GM12878 (cell line): ENCODE results near the gene PAN3. TPM values are rescaled to one million over a fixed set of nuclear protein-coding genes. Genes with fewer than 3 reads are reported as not detected.

ENCODE experiments used
- ATAC-seq: fragments of 200-7000 bp; cut with Tn5 transposase; 3 replicates; pipeline ENCODE4 v1.9.1; 2020; ENCODE audit warnings: mild to moderate bottlenecking, moderate library complexity
- BruUV-seq: library from RNA; stranded (reverse); fragments of 400-500 nt; replicated peaks from 2 replicates; lab custom pipeline; 2021; lab: Mats Ljungman, UMichigan
- CTCF ChIA-PET: fragments of 300-600 bp; sonication (Branson Sonifier 250); formaldehyde crosslinking; extraction: SDS; loops from one replicate; lab custom pipeline; 2021; ENCODE audit warnings: inconsistent platforms; lab: Yijun Ruan, JAX
- POLR2A ChIA-PET: fragments of 350-600 bp; formaldehyde crosslinking; extraction: SDS; loops from one replicate; lab custom pipeline; 2021; ENCODE audit warnings: inconsistent platforms; lab: Charles Lee
- RAD21 ChIA-PET: fragments of 300-600 bp; sonication (Branson Sonifier 250); formaldehyde crosslinking; loops from one replicate; lab custom pipeline; 2023; ENCODE audit warnings: antibody characterized with exemption; ENCODE audit not compliant: unreplicated experiment; lab: Charles Lee
- SMC1A ChIA-PET: fragments of 300-600 bp; sonication (Branson Sonifier 250); formaldehyde crosslinking; loops from one replicate; lab custom pipeline; 2023; ENCODE audit not compliant: unreplicated experiment, uncharacterized antibody; lab: Charles Lee
- DNase-seq: peaks from one replicate; pipeline ENCODE4 v3.0.0-alpha.2; 2011; ENCODE audit warnings: low read depth, low spot score
- FAIRE-seq: peaks from 3 replicates; lab custom pipeline; 2011; peaks lifted over from hg19 to GRCh38; lab: Jason Lieb, UNC
- H2AFZ ChIP-seq: 2 replicates; pipeline ENCODE4 v1.6.0; 2011; ENCODE audit warnings: low read depth, low read length, control low read depth; ENCODE audit not compliant: control insufficient read depth
- H3K27ac ChIP-seq: 2 replicates; pipeline ENCODE4 v1.5.1; 2011; ENCODE audit warnings: control low read depth; ENCODE audit not compliant: control insufficient read depth, insufficient read depth
- H3K27me3 ChIP-seq, 2 experiments: replicated peaks in 1 of 2; 2 replicates each; pipeline versions ENCODE4 v1.6.0 to v1.6.1; 2011; ENCODE audit warnings: low read length in 1 of 2; ENCODE audit not compliant: control insufficient read depth in 2 of 2, insufficient read depth in 2 of 2
- H3K36me3 ChIP-seq, 2 experiments: 2 replicates each; pipeline ENCODE4 v1.5.1; 2011; ENCODE audit warnings: low read length in 1 of 2; ENCODE audit not compliant: control insufficient read depth in 2 of 2, insufficient read depth in 2 of 2
- H3K4me1 ChIP-seq: 2 replicates; pipeline ENCODE4 v1.6.1; 2011; ENCODE audit warnings: mild to moderate bottlenecking, low read length, moderate library complexity, mixed read lengths; ENCODE audit not compliant: control insufficient read depth, insufficient read depth
- H3K4me2 ChIP-seq: 2 replicates; pipeline ENCODE4 v1.6.0; 2011; ENCODE audit warnings: control low read depth; ENCODE audit not compliant: control insufficient read depth, insufficient read depth
- H3K4me3 ChIP-seq: fragments of 200-600 bp; sonication (generic); 2 replicates; pipeline ENCODE4 v1.5.1; 2016
- H3K79me2 ChIP-seq: 2 replicates; pipeline ENCODE4 v1.6.0; 2011; ENCODE audit warnings: low read length; ENCODE audit not compliant: control insufficient read depth, insufficient read depth
- H3K9ac ChIP-seq: 2 replicates; pipeline ENCODE4 v1.8.0; 2011; ENCODE audit warnings: low read length, control low read depth, mixed read lengths; ENCODE audit not compliant: control insufficient read depth, insufficient read depth
- H3K9me3 ChIP-seq: replicated peaks from 3 replicates; pipeline ENCODE4 v1.5.1; 2011; ENCODE audit warnings: mild to moderate bottlenecking, low read length; ENCODE audit not compliant: control insufficient read depth, insufficient read depth
- H4K20me1 ChIP-seq: 2 replicates; pipeline ENCODE4 v1.6.0; 2011; ENCODE audit not compliant: control insufficient read depth, insufficient read depth
- DPF2 ChIP-seq: fragments of 450-650 bp; IDR thresholded peaks from 2 replicates; pipeline ENCODE4 v1.6.1; 2017; ENCODE audit warnings: mild to moderate bottlenecking
- HCFC1 ChIP-seq: fragments of 150-350 bp; IDR thresholded peaks from 2 replicates; pipeline ENCODE4 v1.6.1; 2014; ENCODE audit warnings: low read length
- JUND ChIP-seq: IDR thresholded peaks from 2 replicates; pipeline ENCODE4 v1.6.1; 2012; ENCODE audit warnings: low read depth, mild to moderate bottlenecking, low read length, improper control_type of control experiment, moderate library complexity
- POLR2A ChIP-seq: IDR thresholded peaks from 2 replicates; pipeline ENCODE4 v1.6.1; 2011; ENCODE audit warnings: low read depth, mild to moderate bottlenecking, low read length
- RELA ChIP-seq: fragments of 450-650 bp; IDR thresholded peaks from 2 replicates; pipeline ENCODE4 v1.8.0; 2014; ENCODE audit warnings: borderline replicate concordance; ENCODE audit not compliant: partially characterized antibody
- SREBF1 ChIP-seq: IDR thresholded peaks from 2 replicates; pipeline ENCODE4 v1.6.1; 2012; ENCODE audit warnings: mild to moderate bottlenecking, low read length
- SREBF2 ChIP-seq: IDR thresholded peaks from 2 replicates; pipeline ENCODE4 v1.6.1; 2012; ENCODE audit warnings: mild to moderate bottlenecking, low read length
- SUPT20H ChIP-seq: IDR thresholded peaks from 2 replicates; pipeline ENCODE4 v1.6.1; 2011; ENCODE audit warnings: low read depth, mild to moderate bottlenecking, low read length, moderate library complexity, borderline replicate concordance; ENCODE audit not compliant: control insufficient read depth
- ZNF384 ChIP-seq: IDR thresholded peaks from 2 replicates; pipeline ENCODE4 v1.6.1; 2012; ENCODE audit warnings: low read depth, mild to moderate bottlenecking, low read length, improper control_type of control experiment, borderline replicate concordance
- in situ Hi-C: fragments of 300-500 bp; cut with MboI; formaldehyde crosslinking; loops from 9 replicates; pipeline ENCODE4 v1.14.3; 2018; ENCODE audit warnings: mixed read lengths
- intact Hi-C: fragments of 100-400 bp; cut with micrococcal nuclease; formaldehyde crosslinking; loops from one replicate; pipeline ENCODE4 v1.14.2; 2022; ENCODE audit not compliant: unreplicated experiment
- polyA plus RNA-seq, 11 experiments: library from polyadenylated mRNA; depleted of rRNA in 4 of 11; unstranded in 6 of 11; stranded (reverse) in 5 of 11; fragments of >200 nt; fragmentation: Nextera tagmentation in 4 of 11; fragmentation: Illumina TruSeq in 1 of 11; extraction: Ambion mirVana in 4 of 11; extraction: Trizol in 1 of 11; gene quantifications; 1 replicate in 1 of 11; 2 replicates in 10 of 11; pipeline versions ENCODE4 v1.2.1 to v1.2.3, GENCODE V29; 2011 to 2016; ENCODE audit warnings: inconsistent platforms in 2 of 11, missing spikeins in 2 of 11, low read depth in 1 of 11
- total RNA-seq, 4 experiments: library from RNA; depleted of rRNA in 3 of 4; stranded (reverse); fragments of >200 nt in 3 of 4; fragmentation: Illumina TruSeq in 1 of 4; extraction: Trizol in 1 of 4; gene quantifications; 2 replicates each; pipeline versions ENCODE4 v1.2.1 to v1.2.3, GENCODE V29; 2013 to 2021
- TF ChIP-seq, protein P1 (sequence below): fragments of 450-650 bp; formaldehyde crosslinking; IDR thresholded peaks from 2 replicates; pipeline ENCODE4 v1.5.0; 2022; ENCODE audit warnings: mild to moderate bottlenecking, missing genetic modification characterization
- TF ChIP-seq, protein P2 (sequence below): IDR thresholded peaks from 2 replicates; pipeline ENCODE4 v1.6.1; 2012; ENCODE audit warnings: low read depth, low read length, improper control_type of control experiment
- TF ChIP-seq, protein P3 (sequence below): fragments of 150-350 bp; IDR thresholded peaks from 2 replicates; pipeline ENCODE4 v1.6.1; 2014; ENCODE audit warnings: mild to moderate bottlenecking, low read depth, low read length

The PAN3 gene
- total and polyA plus RNA-seq, 10 of the 15 experiments (the other 5 are each of a cell fraction or from before 2014, with no cell fraction given): 13.0 to 33.3 (median 19.9) TPM

DNA sequence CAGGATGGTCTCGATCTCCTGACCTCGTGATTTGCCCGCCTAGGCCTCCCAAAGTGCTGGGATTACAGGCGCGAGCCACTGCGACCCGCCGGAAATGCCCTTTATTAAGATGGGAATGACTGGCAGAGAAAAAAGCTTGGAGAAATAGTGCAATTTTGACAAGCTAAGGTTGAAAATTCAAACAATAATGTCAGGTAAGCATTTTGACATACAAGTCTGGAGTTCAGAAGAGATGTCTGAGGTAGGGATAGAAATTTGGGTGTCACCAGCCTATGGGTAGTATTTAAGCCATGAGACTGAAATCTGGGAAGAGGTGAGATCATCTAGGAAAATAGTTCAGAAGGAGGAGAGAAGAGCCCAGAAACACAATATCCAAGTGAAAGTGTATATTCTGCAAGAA lies 17.1 kb upstream of the PAN3 start (continued):
- TF ChIP-seq, protein P1, sequence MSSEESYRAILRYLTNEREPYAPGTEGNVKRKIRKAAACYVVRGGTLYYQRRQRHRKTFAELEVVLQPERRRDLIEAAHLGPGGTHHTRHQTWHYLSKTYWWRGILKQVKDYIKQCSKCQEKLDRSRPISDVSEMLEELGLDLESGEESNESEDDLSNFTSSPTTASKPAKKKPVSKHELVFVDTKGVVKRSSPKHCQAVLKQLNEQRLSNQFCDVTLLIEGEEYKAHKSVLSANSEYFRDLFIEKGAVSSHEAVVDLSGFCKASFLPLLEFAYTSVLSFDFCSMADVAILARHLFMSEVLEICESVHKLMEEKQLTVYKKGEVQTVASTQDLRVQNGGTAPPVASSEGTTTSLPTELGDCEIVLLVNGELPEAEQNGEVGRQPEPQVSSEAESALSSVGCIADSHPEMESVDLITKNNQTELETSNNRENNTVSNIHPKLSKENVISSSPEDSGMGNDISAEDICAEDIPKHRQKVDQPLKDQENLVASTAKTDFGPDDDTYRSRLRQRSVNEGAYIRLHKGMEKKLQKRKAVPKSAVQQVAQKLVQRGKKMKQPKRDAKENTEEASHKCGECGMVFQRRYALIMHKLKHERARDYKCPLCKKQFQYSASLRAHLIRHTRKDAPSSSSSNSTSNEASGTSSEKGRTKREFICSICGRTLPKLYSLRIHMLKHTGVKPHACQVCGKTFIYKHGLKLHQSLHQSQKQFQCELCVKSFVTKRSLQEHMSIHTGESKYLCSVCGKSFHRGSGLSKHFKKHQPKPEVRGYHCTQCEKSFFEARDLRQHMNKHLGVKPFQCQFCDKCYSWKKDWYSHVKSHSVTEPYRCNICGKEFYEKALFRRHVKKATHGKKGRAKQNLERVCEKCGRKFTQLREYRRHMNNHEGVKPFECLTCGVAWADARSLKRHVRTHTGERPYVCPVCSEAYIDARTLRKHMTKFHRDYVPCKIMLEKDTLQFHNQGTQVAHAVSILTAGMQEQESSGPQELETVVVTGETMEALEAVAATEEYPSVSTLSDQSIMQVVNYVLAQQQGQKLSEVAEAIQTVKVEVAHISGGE (CRISPR knock-in tag): no peak
- TF ChIP-seq HCFC1 (no peak), SREBF2 (no peak), JUND (no peak), SUPT20H (no peak)
- TF ChIP-seq, protein P2, sequence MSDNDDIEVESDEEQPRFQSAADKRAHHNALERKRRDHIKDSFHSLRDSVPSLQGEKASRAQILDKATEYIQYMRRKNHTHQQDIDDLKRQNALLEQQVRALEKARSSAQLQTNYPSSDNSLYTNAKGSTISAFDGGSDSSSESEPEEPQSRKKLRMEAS: no peak

DNA sequence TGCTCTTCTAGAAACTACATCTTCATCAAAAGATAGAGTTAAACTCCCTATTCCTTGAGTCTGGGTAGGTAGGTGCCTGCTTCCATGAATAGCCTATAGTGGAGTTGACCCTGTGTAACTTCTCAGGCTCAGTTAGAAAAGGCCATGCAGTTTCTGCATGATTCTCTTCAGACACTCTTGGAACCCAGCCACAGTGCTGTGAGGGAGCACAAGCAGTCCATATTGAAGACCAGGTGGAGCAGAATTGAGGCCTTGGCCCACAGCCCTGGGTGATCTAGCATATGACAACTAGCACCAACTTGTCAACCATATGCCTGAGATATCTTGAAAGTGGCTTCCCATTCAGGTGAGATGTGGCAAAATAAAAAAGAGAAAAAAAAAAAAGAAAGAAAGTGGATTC lies 10.3 kb upstream of the PAN3 start:
- no peak for FAIRE-seq
- H3K27me3 ChIP-seq: no peaks in the 10 kb centered on the region
- H3K9ac ChIP-seq: no peak overlapping the region
- ChIA-PET POLR2A (no interaction called here), SMC1A (interaction anchor here (1.0 to 1.4 kb wide), 2 partner anchors 9 to 25 kb away, joined by 3 read pairs; no protein-coding TSS in a partner anchor), RAD21 (no interaction called here), CTCF (no interaction called here)
- H3K27ac ChIP-seq: no peak overlapping the region
- no peak for DNase-seq
- no peak overlapping the region for H3K4me2 ChIP-seq
- in situ Hi-C loops: no loop called here
- no peaks in the 10 kb centered on the region for H3K4me1 ChIP-seq
- TF ChIP-seq DPF2: no peak
- TF ChIP-seq SREBF1: no peak
- no peak for TF ChIP-seq POLR2A
- TF ChIP-seq RELA: no peak
- no peak for TF ChIP-seq ZNF384
- TF ChIP-seq, protein P3, sequence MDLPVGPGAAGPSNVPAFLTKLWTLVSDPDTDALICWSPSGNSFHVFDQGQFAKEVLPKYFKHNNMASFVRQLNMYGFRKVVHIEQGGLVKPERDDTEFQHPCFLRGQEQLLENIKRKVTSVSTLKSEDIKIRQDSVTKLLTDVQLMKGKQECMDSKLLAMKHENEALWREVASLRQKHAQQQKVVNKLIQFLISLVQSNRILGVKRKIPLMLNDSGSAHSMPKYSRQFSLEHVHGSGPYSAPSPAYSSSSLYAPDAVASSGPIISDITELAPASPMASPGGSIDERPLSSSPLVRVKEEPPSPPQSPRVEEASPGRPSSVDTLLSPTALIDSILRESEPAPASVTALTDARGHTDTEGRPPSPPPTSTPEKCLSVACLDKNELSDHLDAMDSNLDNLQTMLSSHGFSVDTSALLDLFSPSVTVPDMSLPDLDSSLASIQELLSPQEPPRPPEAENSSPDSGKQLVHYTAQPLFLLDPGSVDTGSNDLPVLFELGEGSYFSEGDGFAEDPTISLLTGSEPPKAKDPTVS: no peak
- no peaks in the 10 kb centered on the region for H4K20me1 ChIP-seq
- H2AFZ ChIP-seq: no peak overlapping the region
- no peak for ATAC-seq
- BruUV-seq: no TSS peak
- no peak overlapping the region for H3K4me3 ChIP-seq
- no peaks in the 10 kb centered on the region for H3K36me3 ChIP-seq
- H3K79me2 ChIP-seq: no peaks in the 10 kb centered on the region
- H3K9me3 ChIP-seq: no peaks in the 10 kb centered on the region
- intact Hi-C loops: no loop called here
